Measurements from ENCODE around the gene ADAMTSL1. TPM values are rescaled to one million over a fixed set of nuclear protein-coding genes. Genes with fewer than 3 reads are reported as not detected.

The ADAMTSL1 gene
- total RNA-seq, 2 donors from 2014 or later: 1.5 TPM; not detected in 1

DNA sequence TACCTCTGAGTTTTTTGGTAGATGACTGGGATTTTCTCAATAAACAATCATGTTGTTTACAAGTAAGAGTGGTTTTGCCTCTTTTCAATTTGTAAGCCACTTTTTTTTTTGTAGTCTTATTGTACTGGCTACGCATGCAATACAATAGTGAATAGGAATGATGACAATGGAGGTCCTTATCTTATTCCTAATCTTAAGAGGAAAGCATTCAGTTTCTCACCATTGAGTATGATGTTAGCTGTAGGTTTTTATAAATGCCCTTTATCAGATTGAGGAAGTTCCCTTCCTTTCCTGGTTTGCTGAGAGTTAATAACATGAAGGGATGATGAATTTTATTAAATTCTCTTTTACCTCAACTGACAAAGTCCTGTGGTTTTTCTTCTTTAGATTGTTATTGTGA, 155.2 kb downstream of the ADAMTSL1 start:
- H3K9me3 Mint-ChIP-seq: peaks cover 10% of the 10 kb centered on the region
- H3K9ac ChIP-seq (ENCODE audit: extremely low read depth, low read length, poor library complexity, severe bottlenecking): no peak overlapping the region
- H3K27ac Mint-ChIP-seq: no peak overlapping the region
- H3K4me1 ChIP-seq (ENCODE audit: control insufficient read depth, insufficient read depth, low read length): peaks cover 9% of the 10 kb centered on the region
- no peaks in the 10 kb centered on the region for H3K36me3 ChIP-seq (ENCODE audit: control insufficient read depth, insufficient read depth, low read length)
- no peak for DNase-seq
- peaks cover 16% of the 10 kb centered on the region for H3K9me3 ChIP-seq (ENCODE audit: control insufficient read depth, low read length)
- H3K4me1 Mint-ChIP-seq: peaks cover 15% of the 10 kb centered on the region
- H3K4me3 Mint-ChIP-seq: no peak overlapping the region
- no peaks in the 10 kb centered on the region for H3K27me3 ChIP-seq (ENCODE audit: control insufficient read depth, insufficient read depth, low read length, poor library complexity, severe bottlenecking)
- peaks cover 12% of the 10 kb centered on the region for H3K27me3 Mint-ChIP-seq (ENCODE audit: insufficient read depth)
- 40 to 80% methylated on average over 1 of the region's 1 CpG for WGBS, 2 experiments (ENCODE audit: insufficient coverage in 1 of 2, insufficient read length in 1 of 2)
- TF ChIP-seq, protein P1, sequence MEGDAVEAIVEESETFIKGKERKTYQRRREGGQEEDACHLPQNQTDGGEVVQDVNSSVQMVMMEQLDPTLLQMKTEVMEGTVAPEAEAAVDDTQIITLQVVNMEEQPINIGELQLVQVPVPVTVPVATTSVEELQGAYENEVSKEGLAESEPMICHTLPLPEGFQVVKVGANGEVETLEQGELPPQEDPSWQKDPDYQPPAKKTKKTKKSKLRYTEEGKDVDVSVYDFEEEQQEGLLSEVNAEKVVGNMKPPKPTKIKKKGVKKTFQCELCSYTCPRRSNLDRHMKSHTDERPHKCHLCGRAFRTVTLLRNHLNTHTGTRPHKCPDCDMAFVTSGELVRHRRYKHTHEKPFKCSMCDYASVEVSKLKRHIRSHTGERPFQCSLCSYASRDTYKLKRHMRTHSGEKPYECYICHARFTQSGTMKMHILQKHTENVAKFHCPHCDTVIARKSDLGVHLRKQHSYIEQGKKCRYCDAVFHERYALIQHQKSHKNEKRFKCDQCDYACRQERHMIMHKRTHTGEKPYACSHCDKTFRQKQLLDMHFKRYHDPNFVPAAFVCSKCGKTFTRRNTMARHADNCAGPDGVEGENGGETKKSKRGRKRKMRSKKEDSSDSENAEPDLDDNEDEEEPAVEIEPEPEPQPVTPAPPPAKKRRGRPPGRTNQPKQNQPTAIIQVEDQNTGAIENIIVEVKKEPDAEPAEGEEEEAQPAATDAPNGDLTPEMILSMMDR (conservative IDR thresholded peaks at IDR 0.05): no peak
- no peak overlapping the region for H3K4me3 ChIP-seq (ENCODE audit: low read length)
- no peaks in the 10 kb centered on the region for H3K36me3 Mint-ChIP-seq (ENCODE audit: low read depth)
- H3K27ac ChIP-seq (ENCODE audit: low read depth, low read length): no peak overlapping the region

DNA sequence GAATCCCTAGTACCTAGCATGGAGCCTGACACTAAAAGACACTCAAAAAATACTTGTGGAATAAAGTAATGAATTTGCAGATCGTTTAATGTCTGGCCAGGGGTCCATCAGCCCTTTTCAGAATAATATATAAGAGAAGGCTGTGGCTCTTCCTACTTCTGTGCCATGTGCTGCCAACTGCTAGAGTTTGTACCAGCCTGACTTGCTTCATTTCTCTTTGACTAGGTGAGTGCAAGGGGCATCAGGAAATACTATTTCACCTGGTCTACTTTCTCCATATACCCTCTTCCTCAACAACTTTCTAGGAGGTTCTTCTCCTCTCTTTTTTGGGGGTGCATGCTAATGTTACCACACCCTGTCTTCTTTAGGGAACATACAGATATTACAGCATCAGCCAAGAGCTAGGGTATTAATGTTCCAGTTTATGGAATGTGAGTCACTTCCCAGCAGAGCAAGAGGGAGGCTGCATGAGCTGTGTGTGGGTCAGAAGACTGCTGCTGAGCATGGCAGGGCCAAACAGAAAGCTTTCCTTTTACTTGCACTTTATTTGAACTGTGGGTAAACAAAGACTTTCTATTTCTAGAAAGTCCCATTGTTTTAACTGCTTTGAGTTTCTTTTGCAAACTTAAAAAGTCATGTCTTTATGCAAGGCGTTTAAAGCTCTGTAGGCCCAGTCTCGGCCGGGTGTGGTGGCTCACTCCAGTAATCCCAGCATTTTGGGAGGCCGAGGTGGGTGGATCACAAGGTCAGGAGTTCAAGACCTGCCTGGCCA, 158.9 kb downstream of the ADAMTSL1 start:
- no peak overlapping the region for H3K27ac Mint-ChIP-seq
- H3K4me3 Mint-ChIP-seq: no peak overlapping the region
- TF ChIP-seq, protein P1 (conservative IDR thresholded peaks at IDR 0.05): no peak
- H3K9me3 ChIP-seq (ENCODE audit: control insufficient read depth, low read length): peaks cover 6% of the 10 kb centered on the region
- no peaks in the 10 kb centered on the region for H3K36me3 Mint-ChIP-seq (ENCODE audit: low read depth)
- peaks cover 7% of the 10 kb centered on the region for H3K9me3 Mint-ChIP-seq
- WGBS, 2 experiments (ENCODE audit: insufficient coverage in 1 of 2, insufficient read length in 1 of 2): 85 to 89% methylated on average over 5 of the region's 5 CpGs
- peaks cover 3% of the 10 kb centered on the region for H3K27me3 Mint-ChIP-seq (ENCODE audit: insufficient read depth)
- no peak overlapping the region for H3K27ac ChIP-seq (ENCODE audit: low read depth, low read length)
- H3K4me1 ChIP-seq (ENCODE audit: control insufficient read depth, insufficient read depth, low read length): peaks cover 9% of the 10 kb centered on the region
- H3K9ac ChIP-seq (ENCODE audit: extremely low read depth, low read length, poor library complexity, severe bottlenecking): no peak overlapping the region
- H3K4me1 Mint-ChIP-seq: peaks cover 15% of the 10 kb centered on the region
- H3K27me3 ChIP-seq (ENCODE audit: control insufficient read depth, insufficient read depth, low read length, poor library complexity, severe bottlenecking): no peaks in the 10 kb centered on the region
- H3K4me3 ChIP-seq (ENCODE audit: low read length): no peak overlapping the region
- H3K36me3 ChIP-seq (ENCODE audit: control insufficient read depth, insufficient read depth, low read length): no peaks in the 10 kb centered on the region
- DNase-seq: no peak

DNA sequence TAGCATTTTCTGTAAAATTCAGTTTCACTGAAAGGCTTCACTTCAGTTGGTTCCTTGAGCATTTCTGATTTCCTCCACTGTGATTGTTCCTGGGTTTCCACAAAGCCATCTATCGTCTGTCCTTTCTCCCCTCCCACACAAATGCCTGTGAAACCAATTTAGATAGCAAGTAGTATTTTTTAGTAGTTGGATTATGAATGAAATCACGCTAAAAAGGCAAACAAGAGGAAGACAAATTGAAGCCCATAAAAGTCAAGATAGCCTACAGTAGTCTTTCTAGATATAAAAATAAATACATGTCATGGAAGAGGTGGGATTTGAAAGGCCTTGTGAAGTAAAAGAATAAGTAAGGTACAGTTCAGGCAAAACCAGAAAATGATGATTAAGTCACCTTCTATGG, 162.8 kb downstream of the ADAMTSL1 start:
- Histone ChIP-seq H3K36me3 (ENCODE audit: control insufficient read depth, insufficient read depth, low read length) (no peaks in the 10 kb centered on the region), H3K4me3 (ENCODE audit: low read length) (no peak overlapping the region), H3K9me3 (ENCODE audit: control insufficient read depth, low read length) (no peaks in the 10 kb centered on the region), H3K27ac (ENCODE audit: low read depth, low read length) (no peak overlapping the region), H3K4me1 (ENCODE audit: control insufficient read depth, insufficient read depth, low read length) (no peaks in the 10 kb centered on the region), H3K27me3 (ENCODE audit: control insufficient read depth, insufficient read depth, low read length, poor library complexity, severe bottlenecking) (no peaks in the 10 kb centered on the region), H3K9ac (ENCODE audit: extremely low read depth, low read length, poor library complexity, severe bottlenecking) (no peak overlapping the region)
- H3K4me1 Mint-ChIP-seq: no peaks in the 10 kb centered on the region
- DNase-seq: no peak
- 90% methylated on average over 2 of the region's 2 CpGs; no CpG with 5 or more reads in 1 of the 2 experiments for WGBS, 2 experiments (ENCODE audit: insufficient coverage in 1 of 2, insufficient read length in 1 of 2)
- TF ChIP-seq, protein P1 (conservative IDR thresholded peaks at IDR 0.05): no peak
- H3K27ac Mint-ChIP-seq: no peak overlapping the region
- H3K36me3 Mint-ChIP-seq (ENCODE audit: low read depth): no peaks in the 10 kb centered on the region
- H3K27me3 Mint-ChIP-seq (ENCODE audit: insufficient read depth): no peaks in the 10 kb centered on the region
- H3K4me3 Mint-ChIP-seq: no peak overlapping the region
- H3K9me3 Mint-ChIP-seq: no peaks in the 10 kb centered on the region

Data from endodermal cell (in vitro differentiated cells).